ENCODE measurements around the gene ELF1. TPM values are rescaled to one million over a fixed set of nuclear protein-coding genes. Genes with fewer than 3 reads are reported as not detected.

ELF1 gene
- total and polyA plus RNA-seq, 2 donors (not counting 3 experiments of a cell fraction or from before 2014, with no cell fraction given) = 31.8 to 61.2 TPM

- dilution Hi-C loops (cut with MboI; ENCODE audit: extremely low pct_ligation_motif_present, low sequenced_read_pairs) (no loop called here), intact Hi-C loops (cut with micrococcal nuclease) (loop anchor here (1.0 to 10.0 kb wide), 2 partner anchors 8 to 149 kb away; partner anchors contain the start of gene KBTBD6)
- peaks cover 45% of the 10 kb centered on the region for H3K4me1 ChIP-seq (ENCODE audit: control insufficient read depth, extremely low read depth, insufficient read depth, low read length)
- DNase-seq (ENCODE audit: low read depth, low spot score) = peak; percentile 58
- H2AFZ ChIP-seq (ENCODE audit: low read depth, low read length) = no peak overlapping the region
- H3K4me3 ChIP-seq (replicated peaks in 1 of 3; ENCODE audit: insufficient read depth in 1 of 3, low read depth in 1 of 3, low read length in 3 of 3) = peak overlapping the region in 1 of 3 experiments; percentile 44
- no peak for TF ChIP-seq MAX (IDR thresholded peaks at IDR 0.05; ENCODE audit: insufficient read depth, insufficient read length)
- TF ChIP-seq MYC (IDR thresholded peaks at IDR 0.05; ENCODE audit: low read depth, low read length) = no peak
- TF ChIP-seq POLR2A (IDR thresholded peaks at IDR 0.05; ENCODE audit: low read depth, low read length) = no peak
- no peak for TF ChIP-seq POLR2AphosphoS5 (IDR thresholded peaks at IDR 0.05; ENCODE audit: insufficient read depth, low read depth, low read length)
- TF ChIP-seq CTCF (IDR thresholded peaks at IDR 0.05; ENCODE audit: extremely low read depth in 1 of 2, insufficient read depth in 1 of 2, low read depth in 1 of 2, low read length in 2 of 2) = no peak
- H3K79me2 ChIP-seq (ENCODE audit: control insufficient read depth, insufficient read depth, low read length) = peaks cover 53% of the 10 kb centered on the region
- no TSS peak for BruUV-seq (replicated peaks)
- no peaks in the 10 kb centered on the region for H3K9me3 ChIP-seq (replicated peaks; ENCODE audit: control insufficient read depth, insufficient read depth, low read length)
- H3K36me3 ChIP-seq (ENCODE audit: control insufficient read depth in 2 of 2, extremely low read depth in 1 of 2, insufficient read depth in 2 of 2, low read length in 2 of 2) = no peaks in the 10 kb centered on the region
- ChIA-PET POLR2A (interaction anchor here (0.7 kb wide), 1 partner anchor 50 kb away, joined by 3 read pairs; no protein-coding TSS in a partner anchor), CTCF (interaction anchor here (1.0 to 2.0 kb wide), 5 partner anchors 11 to 70 kb away, joined by 3 to 8 read pairs (median 4); partner anchors contain the start of gene ELF1)
- no peaks in the 10 kb centered on the region for H3K27me3 ChIP-seq (ENCODE audit: control insufficient read depth in 2 of 2, insufficient read depth in 2 of 2, low read length in 2 of 2)
- no peaks in the 10 kb centered on the region for H4K20me1 ChIP-seq (replicated peaks; ENCODE audit: control insufficient read depth, extremely low read depth, insufficient read depth, low read length)
- H3K4me2 ChIP-seq (ENCODE audit: insufficient read depth, low read length) = peak overlapping the region; percentile 100
- peak overlapping the region; percentile 50 for H3K9ac ChIP-seq (replicated peaks; ENCODE audit: extremely low read depth, insufficient read depth, low read length)
- no peak for FAIRE-seq
- no peaks in the 10 kb centered on the region for H3K9me1 ChIP-seq (replicated peaks; ENCODE audit: control insufficient read depth, extremely low read depth, insufficient read depth, low read length)
- peak overlapping the region; percentile 99 for H3K27ac ChIP-seq (ENCODE audit: insufficient read depth, low read depth, low read length)
Observed at GRCh38 chr13:40985381-40986100, 33.6 kb downstream of the ELF1 start.
